Measurements from ENCODE around the gene PTCRA. TPM values are rescaled to one million over a fixed set of nuclear protein-coding genes. Genes with fewer than 3 reads are reported as not detected.

The PTCRA gene
- total RNA-seq, 6 donors from 2014 or later, result 3.3 to 10.7 (median 7.1) TPM; not detected in 2

DNA sequence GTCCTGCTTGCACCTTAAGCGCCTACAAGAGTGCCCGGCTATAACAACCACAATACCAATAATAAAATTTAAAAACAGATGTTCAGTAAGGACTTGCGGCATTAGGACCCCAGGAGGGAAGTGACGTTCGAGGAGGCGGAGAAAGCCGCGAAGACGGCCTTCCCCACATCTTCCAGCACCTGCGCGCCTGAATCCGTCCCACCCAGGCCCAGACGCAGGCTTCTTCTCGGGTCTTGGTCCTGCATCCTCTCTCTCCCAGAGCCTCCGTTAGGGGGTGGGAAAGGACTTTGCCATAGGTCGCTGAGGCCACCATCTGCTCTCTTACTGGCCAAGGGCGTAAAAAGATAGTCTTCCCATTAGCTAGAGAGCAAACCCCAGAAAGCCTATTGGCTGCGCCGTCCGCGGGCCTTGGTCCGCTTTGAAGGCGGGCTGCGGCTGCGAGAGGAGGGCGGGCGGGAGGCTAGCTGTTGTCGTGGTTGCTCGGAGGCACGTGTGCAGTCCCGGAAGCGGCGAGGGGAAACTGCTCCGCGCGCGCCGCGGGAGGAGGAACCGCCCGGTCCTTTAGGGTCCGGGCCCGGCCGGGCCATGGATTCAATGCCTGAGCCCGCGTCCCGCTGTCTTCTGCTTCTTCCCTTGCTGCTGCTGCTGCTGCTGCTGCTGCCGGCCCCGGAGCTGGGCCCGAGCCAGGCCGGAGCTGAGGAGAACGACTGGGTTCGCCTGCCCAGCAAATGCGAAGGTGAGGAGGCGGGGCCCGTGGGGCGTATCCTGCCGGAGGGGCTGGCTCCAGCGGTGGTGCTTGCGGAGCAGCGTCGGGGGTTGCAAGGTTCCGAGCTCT is 13.3 kb downstream of the PTCRA start, which contains the start of gene CNPY3:
CNPY3 (plus strand) TSS at position 495 of the 835 bp plus-strand sequence; CDS start at position 586, 91 bp downstream.
- DNase-seq, result peak; percentile 97 to 98
- Histone ChIP-seq H3K27ac (peak within 1 kb of the TSS; percentile 85 to 94 (median 90)), H3K27me3 (no peaks in the 10 kb centered on the region), H3K36me3 (peaks cover 0 to 4% (median under 1%) of the 10 kb centered on the region in 4 donors), H3K9me3 (no peaks in the 10 kb centered on the region), H3K4me3 (peak within 1 kb of the TSS; percentile 59 to 87 (median 74)), H3K4me1 (peaks cover 32 to 50% (median 38%) of the 10 kb centered on the region in 4 donors)
- WGBS, 2 donors, result 0 to 3% methylated on average over 16 to 44 of the region's 63 CpGs
- TF ChIP-seq CTCF (IDR thresholded peaks at IDR 0.05) (peak in 2 of 6 experiments; percentile 24 to 33), POLR2AphosphoS5 (IDR thresholded peaks at IDR 0.05) (peak; percentile 60 to 71), EP300 (IDR thresholded peaks at IDR 0.05) (peak in 1 of 4 donors; percentile 24), POLR2A (IDR thresholded peaks at IDR 0.05) (peak; percentile 21 to 86 (median 64))
- peak; percentile 96 to 97 for ATAC-seq (ENCODE audit: low FRiP score in 2 of 2)

DNA sequence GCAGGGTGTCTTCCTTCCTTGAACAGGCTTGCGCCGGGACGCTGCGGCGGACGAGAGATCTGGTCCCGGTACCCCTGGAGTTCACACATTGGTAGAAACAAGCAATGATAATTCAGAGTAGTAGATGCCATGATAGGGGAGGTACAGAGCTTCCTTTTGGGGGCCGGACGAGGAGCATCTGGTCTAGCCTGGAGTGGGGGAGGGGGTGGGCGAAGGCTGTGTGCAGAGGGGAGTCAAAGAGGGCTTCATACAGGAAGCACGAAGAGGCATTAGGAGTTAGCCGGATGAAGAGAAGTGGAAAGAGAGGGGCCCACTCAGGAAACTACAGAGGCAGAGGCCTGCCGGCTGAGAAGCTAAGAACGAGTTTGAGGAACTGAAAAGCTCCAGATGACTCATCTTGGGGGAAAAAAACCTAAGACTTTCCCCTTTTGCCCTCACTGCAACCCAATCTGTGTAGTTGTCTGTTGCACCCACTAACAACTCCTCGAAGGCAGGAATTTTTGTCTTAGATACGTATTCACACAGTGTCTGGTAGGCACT is 14.0 kb downstream of the PTCRA start:
- H3K4me1 ChIP-seq, result peaks cover 32 to 50% (median 40%) of the 10 kb centered on the region in 4 donors
- H3K27me3 ChIP-seq, result no peaks in the 10 kb centered on the region
- peak overlapping the region; percentile 59 to 87 (median 74) for H3K4me3 ChIP-seq
- H3K27ac ChIP-seq, result peak overlapping the region; percentile 85 to 94 (median 90)
- peak in 1 of 2 donors; percentile 54 for DNase-seq
- H3K36me3 ChIP-seq, result peaks cover 0 to 10% (median 7%) of the 10 kb centered on the region in 4 donors
- no peak for TF ChIP-seq EP300 (IDR thresholded peaks at IDR 0.05)
- TF ChIP-seq POLR2A (IDR thresholded peaks at IDR 0.05), result peak in 1 of 4 donors; percentile 3
- H3K9me3 ChIP-seq, result no peaks in the 10 kb centered on the region
- 0 to 2% methylated on average over 13 to 14 of the region's 16 CpGs for WGBS, 2 donors
- ATAC-seq (ENCODE audit: low FRiP score in 2 of 2), result peak; percentile 5 to 63

DNA sequence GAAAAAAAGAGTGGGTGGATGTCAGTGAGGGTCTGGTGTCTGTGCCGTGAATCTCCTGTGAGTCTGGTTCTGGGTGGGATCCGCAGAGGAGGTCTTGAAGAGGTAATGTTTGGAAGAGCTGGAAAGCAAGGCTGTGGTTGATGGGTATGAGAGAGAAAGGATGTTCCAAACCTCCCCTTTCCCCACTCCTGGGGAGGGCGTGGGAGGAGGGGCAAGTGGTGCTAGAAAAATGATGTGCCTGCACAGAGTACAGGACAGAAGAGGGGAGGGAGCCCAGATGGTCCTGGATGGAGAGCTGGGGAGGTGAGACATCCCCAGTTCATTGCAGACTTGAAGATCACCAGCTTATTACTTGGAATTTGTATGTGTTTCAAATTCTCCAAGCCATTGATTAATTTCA is 16.6 kb downstream of the PTCRA start:
- no peaks in the 10 kb centered on the region for H3K9me3 ChIP-seq
- peaks cover 32 to 50% (median 40%) of the 10 kb centered on the region in 4 donors for H3K4me1 ChIP-seq
- DNase-seq, result no peak
- peaks cover 10 to 36% (median 26%) of the 10 kb centered on the region in 4 donors for H3K36me3 ChIP-seq
- H3K4me3 ChIP-seq, result no peak overlapping the region
- TF ChIP-seq POLR2A (IDR thresholded peaks at IDR 0.05) (no peak), EP300 (IDR thresholded peaks at IDR 0.05) (no peak), CTCF (IDR thresholded peaks at IDR 0.05) (no peak), POLR2AphosphoS5 (IDR thresholded peaks at IDR 0.05) (no peak)
- WGBS, 2 donors, result 93 to 98% methylated on average over 3 of the region's 3 CpGs
- H3K27me3 ChIP-seq, result no peaks in the 10 kb centered on the region
- peak overlapping the region in 3 of 4 donors; percentile 7 to 94 (median 93) for H3K27ac ChIP-seq
- ATAC-seq (ENCODE audit: low FRiP score in 2 of 2), result no peak

DNA sequence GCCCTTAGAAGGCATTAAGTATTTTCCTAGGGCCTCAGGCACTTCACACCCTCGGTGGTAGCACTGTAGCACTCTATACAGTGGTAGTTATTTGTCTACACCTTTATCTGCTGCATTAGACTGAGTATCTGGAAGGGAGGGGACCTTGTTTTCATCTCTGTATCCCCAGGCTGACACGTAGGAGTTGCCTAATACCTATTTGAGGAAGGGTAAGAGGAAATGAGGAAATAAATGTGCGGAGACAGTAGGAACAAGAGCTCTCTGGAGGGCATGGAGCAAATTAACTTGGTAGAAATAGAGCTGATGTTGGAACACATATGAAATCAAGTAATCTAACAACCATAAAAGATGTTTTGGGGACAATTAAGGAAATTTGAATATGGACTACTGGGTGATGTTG is 17.4 kb downstream of the PTCRA start:
- peaks cover 10 to 43% (median 33%) of the 10 kb centered on the region in 4 donors for H3K36me3 ChIP-seq
- H3K4me1 ChIP-seq, result peaks cover 31 to 46% (median 38%) of the 10 kb centered on the region in 4 donors
- ATAC-seq (ENCODE audit: low FRiP score in 2 of 2), result no peak
- H3K4me3 ChIP-seq, result no peak overlapping the region
- no peaks in the 10 kb centered on the region for H3K27me3 ChIP-seq
- DNase-seq, result no peak
- 24 to 25% methylated on average over 3 of the region's 3 CpGs for WGBS, 2 donors
- H3K27ac ChIP-seq, result peak overlapping the region in 3 of 4 donors; percentile 7 to 94 (median 93)
- TF ChIP-seq POLR2AphosphoS5 (IDR thresholded peaks at IDR 0.05), result peak in 1 of 2 donors; percentile 12
- no peak for TF ChIP-seq EP300 (IDR thresholded peaks at IDR 0.05)
- TF ChIP-seq POLR2A (IDR thresholded peaks at IDR 0.05), result no peak
- no peaks in the 10 kb centered on the region for H3K9me3 ChIP-seq

GRCh38 chr6:42935322-42935721 is 19.5 kb downstream of the PTCRA start:
- Histone ChIP-seq H3K4me1 (peaks cover 25 to 37% (median 33%) of the 10 kb centered on the region in 4 donors), H3K27ac (no peak overlapping the region), H3K27me3 (no peaks in the 10 kb centered on the region), H3K9me3 (no peaks in the 10 kb centered on the region), H3K4me3 (no peak overlapping the region), H3K36me3 (peaks cover 10 to 64% (median 51%) of the 10 kb centered on the region in 4 donors)
- DNase-seq (no peak), ATAC-seq (ENCODE audit: low FRiP score in 2 of 2) (no peak)
- TF ChIP-seq POLR2A (IDR thresholded peaks at IDR 0.05), result no peak
- TF ChIP-seq POLR2AphosphoS5 (IDR thresholded peaks at IDR 0.05), result no peak
- TF ChIP-seq CTCF (IDR thresholded peaks at IDR 0.05), result no peak
- TF ChIP-seq EP300 (IDR thresholded peaks at IDR 0.05), result no peak
- WGBS, 2 donors, result 69 to 77% methylated on average over 7 of the region's 7 CpGs
